ENCODE data around the gene EDDM13.

GRCh38 chr19:56222901-56223300 is 49.6 kb upstream of the EDDM13 start:
- TF ChIP-seq, protein P1, sequence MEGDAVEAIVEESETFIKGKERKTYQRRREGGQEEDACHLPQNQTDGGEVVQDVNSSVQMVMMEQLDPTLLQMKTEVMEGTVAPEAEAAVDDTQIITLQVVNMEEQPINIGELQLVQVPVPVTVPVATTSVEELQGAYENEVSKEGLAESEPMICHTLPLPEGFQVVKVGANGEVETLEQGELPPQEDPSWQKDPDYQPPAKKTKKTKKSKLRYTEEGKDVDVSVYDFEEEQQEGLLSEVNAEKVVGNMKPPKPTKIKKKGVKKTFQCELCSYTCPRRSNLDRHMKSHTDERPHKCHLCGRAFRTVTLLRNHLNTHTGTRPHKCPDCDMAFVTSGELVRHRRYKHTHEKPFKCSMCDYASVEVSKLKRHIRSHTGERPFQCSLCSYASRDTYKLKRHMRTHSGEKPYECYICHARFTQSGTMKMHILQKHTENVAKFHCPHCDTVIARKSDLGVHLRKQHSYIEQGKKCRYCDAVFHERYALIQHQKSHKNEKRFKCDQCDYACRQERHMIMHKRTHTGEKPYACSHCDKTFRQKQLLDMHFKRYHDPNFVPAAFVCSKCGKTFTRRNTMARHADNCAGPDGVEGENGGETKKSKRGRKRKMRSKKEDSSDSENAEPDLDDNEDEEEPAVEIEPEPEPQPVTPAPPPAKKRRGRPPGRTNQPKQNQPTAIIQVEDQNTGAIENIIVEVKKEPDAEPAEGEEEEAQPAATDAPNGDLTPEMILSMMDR (IDR thresholded peaks at IDR 0.05; ENCODE audit: control extremely low read depth in 1 of 3, insufficient read depth in 1 of 3, low read depth in 1 of 3, low read length in 3 of 3), result peak; percentile 50 to 66 (median 64)
- TF ChIP-seq POLR2AphosphoS5 (IDR thresholded peaks at IDR 0.05; ENCODE audit: low read depth, low read length) (no peak), POLR2A (IDR thresholded peaks at IDR 0.05; ENCODE audit: control extremely low read depth in 1 of 2, low read depth in 2 of 2, low read length in 2 of 2) (no peak), NANOG (IDR thresholded peaks at IDR 0.05; ENCODE audit: insufficient read depth, low read depth, low read length, poor library complexity, severe bottlenecking) (no peak), SIN3A (conservative IDR thresholded peaks at IDR 0.05 in 1 of 2, IDR thresholded peaks at IDR 0.05 in 1 of 2; ENCODE audit: low read depth in 1 of 2, low read length in 2 of 2) (no peak), CHD7 (IDR thresholded peaks at IDR 0.05; ENCODE audit: insufficient replicate concordance, low read length) (no peak), JUN (IDR thresholded peaks at IDR 0.05; ENCODE audit: low read depth, low read length) (no peak), RFX5 (IDR thresholded peaks at IDR 0.05; ENCODE audit: borderline replicate concordance, low read depth, low read length) (no peak), RXRA (IDR thresholded peaks at IDR 0.05; ENCODE audit: insufficient read depth, low read depth, low read length) (no peak), KDM1A (IDR thresholded peaks at IDR 0.05; ENCODE audit: borderline replicate concordance, low read length) (no peak), EZH2 (IDR thresholded peaks at IDR 0.05; ENCODE audit: low read depth, low read length, severe bottlenecking) (no peak)
- TF ChIP-seq, protein P2, sequence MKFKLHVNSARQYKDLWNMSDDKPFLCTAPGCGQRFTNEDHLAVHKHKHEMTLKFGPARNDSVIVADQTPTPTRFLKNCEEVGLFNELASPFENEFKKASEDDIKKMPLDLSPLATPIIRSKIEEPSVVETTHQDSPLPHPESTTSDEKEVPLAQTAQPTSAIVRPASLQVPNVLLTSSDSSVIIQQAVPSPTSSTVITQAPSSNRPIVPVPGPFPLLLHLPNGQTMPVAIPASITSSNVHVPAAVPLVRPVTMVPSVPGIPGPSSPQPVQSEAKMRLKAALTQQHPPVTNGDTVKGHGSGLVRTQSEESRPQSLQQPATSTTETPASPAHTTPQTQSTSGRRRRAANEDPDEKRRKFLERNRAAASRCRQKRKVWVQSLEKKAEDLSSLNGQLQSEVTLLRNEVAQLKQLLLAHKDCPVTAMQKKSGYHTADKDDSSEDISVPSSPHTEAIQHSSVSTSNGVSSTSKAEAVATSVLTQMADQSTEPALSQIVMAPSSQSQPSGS (IDR thresholded peaks at IDR 0.05; ENCODE audit: low read length), result no peak
